GM12865 (cell line): ENCODE data around the gene PLEKHA8.

Experiments
- DNase-seq: peaks from one replicate; pipeline ENCODE4 v3.0.0; 2010; ENCODE audit warnings: low read depth
- H3K4me3 ChIP-seq: 2 replicates; pipeline ENCODE4 v1.5.1; 2011; ENCODE audit warnings: mild to moderate bottlenecking, low read depth, low read length, control low read depth
- CTCF ChIP-seq: IDR thresholded peaks from 2 replicates; pipeline ENCODE4 v1.5.1; 2011; ENCODE audit warnings: low read length, control low read depth, low read depth, inconsistent platforms; ENCODE audit not compliant: insufficient read depth; ENCODE audit errors: missing control alignments

The PLEKHA8 gene

DNA sequence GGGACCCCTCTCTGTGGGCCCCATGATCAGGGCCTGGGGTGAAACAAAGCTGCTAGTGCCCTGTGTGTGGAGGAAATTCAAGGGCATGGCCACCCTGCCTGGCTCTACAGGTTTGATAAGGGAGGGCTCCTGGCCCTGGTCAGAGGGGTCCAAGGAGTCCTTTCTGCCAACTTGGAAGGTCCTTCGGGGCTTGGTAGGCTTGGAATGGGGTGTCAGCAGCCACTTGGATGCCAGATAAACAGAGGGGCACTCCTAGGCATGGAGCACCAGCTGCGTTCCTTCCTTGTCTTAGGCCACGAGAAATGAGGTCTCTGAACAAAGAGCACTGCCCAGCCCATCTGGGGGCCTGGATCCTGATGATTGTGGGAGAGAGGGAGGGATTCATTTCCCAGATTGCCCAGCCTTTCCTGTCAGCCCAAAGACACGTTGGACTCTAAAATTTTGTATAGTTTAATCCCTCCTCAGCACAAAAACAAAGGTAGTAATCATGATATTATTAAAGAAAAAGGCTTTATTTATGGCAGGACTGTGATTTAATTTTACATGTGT, 111.7 kb downstream of the PLEKHA8 start:
- TF ChIP-seq CTCF: no peak
- no peak for DNase-seq
- H3K4me3 ChIP-seq: no peak overlapping the region

DNA sequence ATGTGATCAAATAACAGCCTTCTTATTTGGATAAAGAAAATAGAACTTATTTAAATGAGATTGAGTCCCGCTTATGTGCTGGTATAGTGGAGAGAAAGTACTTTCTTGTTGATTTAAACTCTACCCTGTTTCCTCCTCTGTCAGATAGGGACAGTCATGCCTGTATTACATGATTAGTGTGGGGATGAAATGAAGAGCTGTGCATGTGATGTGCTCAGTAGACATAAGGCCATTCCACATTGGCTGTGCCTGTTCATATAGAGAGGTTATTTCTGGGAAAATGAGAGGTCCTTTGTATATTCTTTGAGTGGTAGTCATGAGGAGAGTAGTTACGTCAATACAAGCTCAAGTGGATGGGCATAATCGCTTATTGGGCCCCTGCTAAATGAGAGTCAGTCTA, 112.2 kb downstream of the PLEKHA8 start:
- no peak for DNase-seq
- no peak for TF ChIP-seq CTCF
- no peak overlapping the region for H3K4me3 ChIP-seq

DNA sequence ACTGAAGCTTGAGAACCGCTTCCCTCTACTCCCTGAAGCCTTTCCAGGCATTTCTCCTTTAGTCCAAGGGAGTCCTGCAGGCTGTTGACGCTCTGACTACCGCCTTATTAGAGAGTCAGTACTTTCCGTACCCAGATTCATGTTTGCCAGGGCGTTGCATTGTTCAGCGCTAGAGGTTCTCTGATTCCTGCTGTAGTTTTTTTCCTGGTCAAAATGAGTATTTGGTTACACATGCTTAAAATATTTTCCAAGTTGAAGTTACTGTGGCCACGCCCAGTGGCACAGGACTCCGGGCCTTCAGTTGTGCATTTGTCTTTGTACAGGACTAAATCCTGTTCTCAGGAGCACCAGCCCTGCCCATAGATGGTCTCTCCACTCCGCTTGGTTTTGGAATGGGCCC, 114.5 kb downstream of the PLEKHA8 start:
- no peak overlapping the region for H3K4me3 ChIP-seq
- no peak for DNase-seq

GRCh38 chr7:30143748-30144251, 115.6 kb downstream of the PLEKHA8 start:
- no peak overlapping the region for H3K4me3 ChIP-seq
- no peak for DNase-seq
- TF ChIP-seq CTCF: no peak

More for the DNA sequence above, 114.5 kb downstream of the PLEKHA8 start:
- TF ChIP-seq CTCF: no peak

DNA sequence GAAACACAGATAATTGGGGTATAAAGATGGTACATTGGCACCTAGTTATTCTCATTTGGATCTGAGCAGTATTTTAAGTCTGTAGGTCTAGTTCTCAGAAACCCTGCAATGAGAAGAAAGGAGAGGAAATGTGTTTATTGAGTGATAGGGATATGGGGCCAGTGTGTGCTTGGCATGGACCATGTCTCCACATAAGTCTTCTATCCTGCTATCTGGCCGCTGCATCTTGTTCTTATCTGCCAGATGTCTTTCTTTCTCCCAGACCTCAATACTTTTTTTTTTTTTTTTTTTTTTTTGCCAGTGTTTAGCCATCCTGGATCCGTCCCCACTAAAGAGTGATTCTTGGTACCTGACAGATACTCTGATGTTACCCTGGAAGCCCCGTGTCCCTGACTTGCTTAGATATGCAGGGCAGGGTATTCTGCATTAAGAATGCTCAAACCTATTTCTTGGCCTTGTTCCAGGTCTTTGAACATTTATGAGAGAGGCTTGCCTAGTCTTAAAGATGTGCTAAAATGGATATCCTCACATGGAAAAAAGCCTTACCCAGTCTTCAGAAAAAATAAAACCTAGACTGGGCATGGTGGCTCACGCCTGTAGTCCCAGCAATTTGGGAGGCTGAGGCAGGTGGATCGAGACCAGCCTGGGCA, 116.6 kb downstream of the PLEKHA8 start:
- TF ChIP-seq CTCF: no peak
- H3K4me3 ChIP-seq: no peak overlapping the region
- no peak for DNase-seq

GRCh38 chr7:30145426-30145970, 117.3 kb downstream of the PLEKHA8 start:
- DNase-seq: no peak
- no peak for TF ChIP-seq CTCF
- H3K4me3 ChIP-seq: no peak overlapping the region
